ENCODE results near the gene CALCR.
"Not testable (repeated sequence)": the region's sequence is repeated elsewhere in the genome, so short reads cannot be mapped to it uniquely, and the experiment has no call there.

CALCR gene

DNA sequence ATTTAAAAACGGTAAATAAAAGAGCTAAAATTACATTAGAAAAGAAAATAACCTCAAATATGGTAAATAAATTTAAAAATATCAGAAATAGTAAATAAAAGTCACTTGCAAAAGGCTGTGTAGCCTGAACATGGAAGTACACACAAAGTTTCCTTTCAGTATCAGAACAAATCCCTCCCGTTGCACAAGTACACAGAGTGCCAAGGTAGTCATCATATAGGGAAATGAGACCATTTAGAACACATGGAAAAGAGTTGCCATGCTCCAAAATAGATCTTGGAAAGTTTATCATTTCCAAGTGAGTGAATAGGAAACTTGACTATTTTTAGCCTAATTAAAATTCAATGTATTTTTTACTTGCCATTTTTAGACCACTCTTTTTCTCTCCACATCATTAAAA lies 11.6 kb downstream of the CALCR start:
- no peak overlapping the region for H3K27ac ChIP-seq
- DNase-seq (ENCODE audit: low read depth, low spot score): no peak

DNA sequence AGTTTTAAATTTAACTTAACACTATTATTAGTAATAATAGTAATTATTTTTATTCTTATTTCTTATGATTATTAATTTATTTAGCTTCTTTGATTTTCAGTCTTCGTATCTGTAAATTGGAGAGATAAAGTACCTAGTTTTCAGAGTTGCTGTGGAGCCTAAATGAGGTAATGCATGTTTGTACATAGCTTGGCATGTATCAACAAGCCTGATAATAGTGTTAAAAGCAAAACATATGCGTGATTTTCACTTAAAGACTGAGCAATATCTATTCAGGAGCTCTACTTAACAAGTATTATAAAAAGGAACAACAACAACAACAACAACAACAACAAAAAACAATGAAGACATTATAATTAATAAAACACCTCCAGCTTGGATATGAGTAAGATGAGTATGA lies 12.4 kb downstream of the CALCR start:
- no peak for DNase-seq (ENCODE audit: low read depth, low spot score)
- no peak overlapping the region for H3K27ac ChIP-seq

DNA sequence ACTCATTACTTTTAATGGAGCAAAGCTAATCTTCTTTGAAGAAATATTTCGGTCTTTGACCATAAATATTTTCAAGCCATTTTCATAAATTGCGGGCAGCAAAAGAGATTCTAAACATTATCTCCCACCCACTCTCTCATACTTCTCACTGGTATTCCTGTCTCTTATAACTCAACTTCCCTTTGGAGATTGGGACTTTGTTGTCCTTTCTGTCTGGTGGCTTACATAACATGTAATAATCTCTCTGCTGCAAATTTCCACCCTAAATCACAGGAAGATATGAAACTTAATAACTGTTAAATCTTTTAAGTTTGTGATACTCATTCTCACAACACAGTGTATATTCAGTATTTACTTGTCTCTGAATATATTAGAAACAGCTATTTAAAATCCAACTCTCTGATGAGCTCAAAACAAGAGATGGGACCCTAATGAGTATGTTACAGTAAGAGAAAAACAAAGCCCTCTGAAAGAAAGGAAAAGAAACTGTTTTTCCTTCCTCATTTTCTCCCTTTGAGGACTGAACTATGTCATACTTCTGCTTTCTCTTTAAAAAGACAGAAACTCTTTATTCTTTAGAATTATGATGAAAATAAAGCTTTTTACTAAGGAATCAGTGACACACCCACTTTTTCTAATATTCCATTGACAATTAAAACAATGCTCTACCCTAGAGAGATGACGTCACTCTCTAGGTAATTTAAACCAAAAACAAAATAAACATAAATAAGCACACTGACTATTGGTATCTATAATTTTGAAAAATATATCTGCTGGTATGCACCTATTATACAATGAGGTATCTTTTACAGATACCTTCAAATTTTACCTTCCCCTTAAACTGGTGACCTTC lies 14.7 kb downstream of the CALCR start:
- DNase-seq (ENCODE audit: low read depth, low spot score): no peak
- H3K27ac ChIP-seq: no peak overlapping the region

DNA sequence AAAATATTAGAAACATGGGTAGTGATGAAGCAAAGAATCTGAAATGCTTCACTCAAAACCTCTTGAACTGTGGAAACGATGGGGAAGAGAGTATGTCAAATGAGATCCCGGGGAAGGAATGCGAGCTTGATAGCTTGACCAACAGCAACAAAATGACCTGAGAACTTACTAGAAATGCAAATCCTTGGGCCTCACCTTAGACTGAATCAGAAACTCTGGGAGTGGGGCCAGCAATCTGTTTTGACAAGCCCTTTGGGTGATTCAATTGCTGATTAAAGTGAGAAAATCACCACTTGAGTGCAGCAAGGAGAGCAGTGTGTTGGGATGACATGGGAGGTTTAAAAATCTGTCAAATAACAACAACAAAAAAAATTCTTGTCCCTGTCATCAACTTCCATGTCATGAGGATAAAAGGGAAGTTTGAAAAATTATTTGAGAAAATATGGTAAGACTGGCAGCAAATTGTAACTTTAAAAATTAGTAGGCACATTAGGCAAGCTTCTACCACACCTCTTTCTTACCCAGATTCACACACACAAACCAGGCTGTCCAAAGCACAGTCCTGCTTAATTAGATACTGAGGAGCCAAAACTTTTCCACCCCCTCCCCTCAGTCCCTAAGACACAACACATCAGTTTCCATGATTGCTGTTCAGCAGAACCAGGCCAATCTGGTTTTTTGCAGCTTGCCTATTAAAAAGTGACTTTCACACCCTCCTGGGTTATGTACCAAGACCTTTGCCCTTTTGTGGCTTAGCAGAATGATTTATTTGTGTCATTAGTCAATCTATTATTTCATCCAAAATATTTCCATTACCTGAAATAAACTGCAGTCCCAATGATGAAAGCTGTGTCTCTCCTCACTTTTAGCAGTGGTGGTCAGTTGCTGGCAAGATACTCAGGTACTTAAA lies 15.6 kb downstream of the CALCR start:
- peak overlapping the region; percentile 1 for H3K27ac ChIP-seq
- DNase-seq (ENCODE audit: low read depth, low spot score): peak; percentile 36

DNA sequence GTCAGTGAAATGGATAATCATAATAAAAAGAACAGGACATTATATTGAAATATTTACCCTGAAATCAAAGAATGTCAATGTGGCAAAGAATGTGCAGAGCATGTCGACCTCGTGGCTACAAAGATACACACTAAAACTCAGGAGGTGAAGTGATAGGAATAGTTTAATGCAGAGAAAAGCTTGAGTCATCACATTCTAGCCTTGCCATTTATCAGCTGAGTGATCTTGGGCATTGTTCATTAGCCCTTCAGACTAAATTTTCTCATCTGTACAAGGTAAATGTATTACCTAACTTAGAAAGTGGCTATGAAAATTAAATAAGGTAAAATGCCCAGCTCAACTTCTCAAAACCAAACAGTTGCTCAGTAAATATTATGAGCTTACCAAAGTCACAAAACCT lies 22.6 kb downstream of the CALCR start:
- DNase-seq (ENCODE audit: low read depth, low spot score): no peak
- H3K27ac ChIP-seq: no peak overlapping the region

DNA sequence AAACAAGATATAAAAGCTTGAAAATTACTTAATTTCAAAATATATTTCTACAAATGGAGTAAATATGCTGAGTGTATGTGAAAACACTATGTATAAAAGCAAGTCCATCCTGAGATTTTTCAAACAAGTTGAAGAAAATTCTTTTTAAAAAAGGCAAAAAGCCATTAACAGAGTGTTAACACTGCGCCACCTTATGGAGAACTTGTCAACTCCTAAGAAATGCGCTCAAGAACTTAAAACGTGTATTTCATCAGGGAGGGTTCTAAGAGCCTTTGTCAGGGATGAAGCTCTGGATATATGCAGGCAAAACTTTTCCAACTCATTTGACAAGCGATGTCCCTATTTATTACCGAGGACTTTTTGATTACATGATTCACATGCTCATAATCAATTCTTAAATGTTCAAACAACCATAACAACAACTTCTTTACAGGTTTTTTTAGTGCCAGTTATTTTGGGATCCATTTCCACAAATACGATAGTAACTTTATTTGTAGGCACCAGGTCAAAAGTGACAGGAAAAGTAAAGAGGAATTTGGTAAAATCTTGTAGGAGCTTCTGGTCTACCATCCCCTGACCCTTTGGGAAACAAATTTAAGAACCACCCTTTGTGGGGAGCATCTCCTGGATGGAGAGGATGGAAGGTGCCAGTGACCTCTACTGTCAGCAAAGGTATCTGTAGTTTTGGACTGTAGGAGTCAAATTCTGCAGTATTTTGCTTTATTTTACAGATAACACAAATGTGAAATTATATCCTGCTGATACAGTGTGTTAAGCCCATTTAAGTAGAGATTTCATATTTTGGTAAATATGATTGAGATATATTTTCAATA lies 23.2 kb downstream of the CALCR start:
- DNase-seq (ENCODE audit: low read depth, low spot score): no peak
- H3K27ac ChIP-seq: no peak overlapping the region

DNA sequence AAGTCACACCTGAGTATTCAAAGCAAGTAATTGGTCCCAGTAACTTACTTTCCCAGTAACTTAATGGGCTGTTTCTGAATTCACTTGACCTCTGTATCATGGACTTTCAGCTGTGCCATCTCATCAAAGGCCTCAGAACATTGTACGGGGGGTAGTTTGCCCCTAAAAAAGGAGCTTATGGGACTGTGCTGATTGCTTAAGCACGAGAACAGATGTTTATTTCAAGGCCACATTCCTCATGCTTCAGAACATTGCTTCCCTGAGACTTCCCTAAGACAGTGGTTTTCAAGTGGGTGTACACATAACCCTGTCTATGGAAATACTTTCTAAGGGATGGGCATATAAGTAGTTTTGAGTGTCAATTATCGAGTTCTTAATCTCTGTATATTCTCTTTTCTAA lies 26.8 kb downstream of the CALCR start:
- no peak for DNase-seq (ENCODE audit: low read depth, low spot score)
- H3K27ac ChIP-seq: no peak overlapping the region

DNA sequence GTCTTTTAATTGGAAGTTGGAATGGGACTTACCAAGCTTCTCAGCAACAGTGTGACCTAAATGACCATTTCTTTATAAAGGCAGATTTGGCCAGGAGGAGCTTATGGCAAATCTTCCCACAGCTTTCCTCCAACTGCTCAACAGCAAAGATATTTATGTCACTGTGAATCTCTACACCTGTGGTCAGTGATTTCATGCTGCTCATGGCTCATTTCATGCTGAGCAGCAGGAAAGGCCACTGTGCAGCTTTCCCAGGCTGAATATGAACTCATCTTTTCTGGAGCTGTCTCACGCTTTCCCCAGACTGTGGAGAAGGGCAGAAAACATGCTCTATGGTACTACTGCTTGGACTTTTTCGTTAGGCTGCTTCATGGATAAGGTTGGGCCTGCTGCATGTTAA lies 29.8 kb downstream of the CALCR start:
- H3K27ac ChIP-seq: no peak overlapping the region
- no peak for DNase-seq (ENCODE audit: low read depth, low spot score)

DNA sequence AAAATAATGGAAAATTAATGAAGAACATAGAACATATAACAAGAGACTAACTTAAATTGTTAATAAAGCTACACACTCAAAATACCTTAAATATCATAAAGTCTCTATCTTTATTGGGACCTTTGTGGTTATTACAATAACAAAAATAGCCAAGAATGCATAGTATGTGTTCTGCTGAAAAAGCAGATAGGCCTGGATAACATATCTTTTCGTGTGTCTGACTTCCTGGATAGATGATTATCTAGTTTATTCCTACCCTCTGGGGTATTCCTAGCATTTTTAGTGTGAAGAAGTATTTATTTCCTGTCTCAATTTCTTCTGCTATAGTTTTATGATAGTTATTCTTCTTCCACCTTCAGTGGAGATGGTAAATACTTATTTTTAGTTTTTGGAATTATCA lies 36.5 kb downstream of the CALCR start:
- no peak for DNase-seq (ENCODE audit: low read depth, low spot score)

DNA sequence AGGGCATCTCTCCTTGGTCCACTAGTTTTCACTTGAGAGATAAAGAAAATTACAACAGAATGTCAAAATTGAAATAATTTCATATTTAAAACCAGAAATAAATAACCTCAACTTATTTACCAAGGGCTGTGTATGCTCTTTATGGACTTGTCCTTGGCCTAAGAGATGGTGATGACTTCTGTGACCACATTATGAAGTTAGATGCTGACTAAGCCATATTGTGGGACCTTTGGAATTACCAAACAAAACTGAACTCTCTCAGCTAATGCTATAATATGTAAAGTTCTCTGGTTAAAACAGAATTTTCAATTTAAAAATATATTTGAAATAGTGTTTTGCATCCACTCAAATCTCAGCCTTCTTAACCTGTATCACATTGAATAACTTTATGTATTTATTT lies 38.9 kb downstream of the CALCR start:
- no peak for DNase-seq (ENCODE audit: low read depth, low spot score)
- no peak overlapping the region for H3K27ac ChIP-seq

More for the DNA sequence above, 36.5 kb downstream of the CALCR start:
- H3K27ac ChIP-seq: no peak overlapping the region

DNA sequence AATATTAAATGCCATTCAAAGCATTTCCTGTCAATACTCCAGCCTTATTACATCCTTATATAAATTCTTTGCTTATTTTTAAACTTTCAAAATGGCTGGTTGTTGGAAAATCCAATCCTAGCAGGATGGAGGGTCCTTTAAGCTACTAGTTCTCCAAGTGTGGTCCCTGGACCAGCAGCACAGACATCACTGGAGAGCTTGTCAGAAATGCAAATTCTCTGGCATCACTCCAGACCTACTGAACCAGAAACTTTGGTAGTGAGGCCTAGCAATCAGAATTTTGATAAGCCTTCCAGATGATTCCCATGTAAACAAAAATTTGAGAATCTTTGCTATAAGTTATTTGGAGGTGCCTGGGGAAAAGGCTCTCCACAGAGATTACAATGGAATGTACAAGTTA lies 43.8 kb downstream of the CALCR start:
- no peak for DNase-seq (ENCODE audit: low read depth, low spot score)
- no peak overlapping the region for H3K27ac ChIP-seq

DNA sequence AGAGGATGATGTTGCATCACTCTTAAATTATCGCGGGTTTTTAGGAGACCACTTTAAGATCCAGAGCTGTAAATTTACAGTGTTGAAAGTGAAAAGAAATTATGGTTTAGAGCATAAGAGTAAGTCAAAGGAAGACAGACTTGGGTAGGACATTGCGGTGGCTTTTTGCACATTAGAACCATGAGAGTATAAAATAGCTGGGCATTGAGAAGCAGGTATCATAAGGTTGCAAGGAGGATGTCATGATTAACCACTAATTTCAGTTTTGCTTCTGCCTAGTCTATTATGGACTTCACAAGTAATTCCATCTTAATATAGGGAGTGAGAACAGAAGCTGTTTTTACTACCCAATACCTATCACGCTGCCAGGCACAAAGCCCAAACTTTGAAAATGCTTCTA lies 57.7 kb downstream of the CALCR start:
- DNase-seq (ENCODE audit: low read depth, low spot score): no peak
- no peak overlapping the region for H3K27ac ChIP-seq

DNA sequence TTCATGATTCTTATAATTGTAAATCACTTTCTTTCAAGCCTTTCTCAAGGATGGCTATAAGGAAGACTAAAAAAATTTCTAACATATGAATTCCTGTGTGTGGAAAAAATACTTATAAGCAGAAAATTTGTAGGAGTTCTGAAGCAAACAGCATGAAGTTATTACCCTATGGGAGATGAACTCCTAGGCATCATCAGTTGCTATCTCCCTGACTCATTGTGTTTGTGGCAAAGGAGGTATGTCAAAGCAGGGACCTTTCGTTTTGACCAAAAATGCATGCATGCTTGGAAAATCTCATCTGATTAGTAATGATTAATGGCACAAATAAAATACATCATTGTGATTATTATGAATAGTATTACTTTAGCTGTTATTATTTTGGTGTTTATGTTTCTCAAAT lies 59.4 kb downstream of the CALCR start:
- no peak for DNase-seq (ENCODE audit: low read depth, low spot score)
- no peak overlapping the region for H3K27ac ChIP-seq

DNA sequence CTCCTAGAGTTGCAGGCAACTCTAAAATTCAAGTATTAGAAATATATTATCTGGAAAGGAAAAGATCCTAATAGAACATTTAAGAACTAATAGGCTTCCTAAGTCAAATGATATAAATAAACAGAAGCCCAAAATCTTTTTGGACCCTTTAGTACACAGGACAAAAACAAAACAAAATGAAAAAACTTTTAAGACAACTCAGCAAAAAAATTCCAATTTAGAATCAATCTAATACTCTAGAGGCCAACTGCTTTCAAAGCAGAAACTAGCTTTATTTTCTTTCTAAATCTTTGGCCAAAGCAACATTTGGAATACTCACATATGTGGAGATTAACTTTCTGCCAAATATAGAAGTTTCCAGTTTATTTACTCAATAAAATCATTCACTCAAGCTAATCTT lies 65.2 kb downstream of the CALCR start:
- no peak for DNase-seq (ENCODE audit: low read depth, low spot score)
- no peak overlapping the region for H3K27ac ChIP-seq

DNA sequence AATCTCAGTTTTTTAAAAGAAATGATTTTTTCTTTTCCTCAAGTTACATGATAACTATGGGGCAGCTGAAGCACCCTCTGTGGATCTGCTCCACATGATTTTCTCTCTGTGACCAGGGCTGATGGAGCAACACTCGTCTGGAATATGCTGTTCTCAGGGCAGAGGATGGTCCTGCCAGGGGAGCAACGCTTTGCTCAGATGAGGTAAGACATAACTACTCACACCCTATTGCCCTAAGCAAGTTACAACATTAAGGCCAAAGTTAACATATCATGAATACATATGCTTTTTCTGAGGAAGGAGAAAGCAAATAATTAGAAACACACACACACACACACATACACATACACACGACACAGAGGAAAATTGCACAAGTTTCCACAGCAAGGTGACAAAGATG lies 71.4 kb downstream of the CALCR start:
- DNase-seq (ENCODE audit: low read depth, low spot score): no peak
- H3K27ac ChIP-seq: no peak overlapping the region

DNA sequence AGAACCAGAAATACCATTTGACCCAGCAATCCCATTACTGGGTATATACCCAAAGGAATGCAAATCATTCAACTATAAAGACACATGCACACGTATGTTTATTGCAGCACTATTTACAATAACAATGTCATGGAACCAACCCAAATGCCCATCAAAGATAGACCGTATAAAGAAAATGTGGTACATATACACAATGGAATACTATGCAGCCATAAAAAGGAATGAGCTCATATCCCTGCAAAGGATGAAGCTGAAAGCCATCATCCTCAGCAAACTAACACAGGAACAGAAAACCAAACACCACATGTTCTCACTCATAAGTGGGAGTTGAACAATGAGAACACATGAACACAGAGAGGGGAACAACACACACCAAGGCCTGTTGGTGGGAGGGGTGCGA lies 82.7 kb downstream of the CALCR start:
- not testable (repeated sequence) for H3K27ac ChIP-seq; DNase-seq (ENCODE audit: low read depth, low spot score)

DNA sequence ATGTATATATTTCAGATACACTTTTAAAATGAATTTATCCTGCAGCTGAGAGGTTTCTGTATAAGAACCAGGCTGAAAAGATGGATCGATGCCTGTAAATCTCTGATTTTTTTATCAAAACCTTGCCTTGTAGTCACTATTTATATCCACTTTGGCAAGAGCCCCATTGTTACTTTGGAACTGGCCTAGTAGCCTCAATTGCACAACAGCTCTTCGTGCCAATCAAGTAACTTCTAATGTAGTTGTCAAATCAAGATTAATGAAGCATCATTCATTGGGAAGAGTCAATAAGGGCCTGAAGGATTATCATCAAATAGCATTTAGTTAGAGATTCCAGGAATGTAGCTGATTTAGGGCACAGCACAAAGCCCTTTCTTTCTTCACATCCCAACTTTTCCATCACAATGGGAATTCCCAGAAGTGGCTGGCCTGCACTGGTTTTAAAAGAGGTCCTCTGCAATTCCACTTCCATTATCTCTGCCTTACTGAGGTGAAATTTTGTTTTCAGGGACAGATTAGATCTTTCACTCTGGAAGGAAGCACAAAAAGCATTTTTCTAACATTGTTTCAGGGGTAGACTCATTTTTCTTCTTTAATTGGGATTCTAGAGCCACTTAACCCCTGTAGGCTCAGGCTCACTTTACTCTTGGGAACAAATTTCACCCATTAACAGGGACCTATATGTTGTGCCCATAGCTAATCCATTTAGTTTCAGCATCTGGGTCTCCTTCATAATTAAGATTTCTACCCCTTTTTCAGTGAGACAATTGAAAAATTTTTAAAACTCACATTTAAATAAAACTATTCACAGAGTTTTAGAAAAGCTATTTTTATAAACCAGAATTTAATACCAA lies 97.8 kb downstream of the CALCR start:
- H3K27ac ChIP-seq: no peak overlapping the region
- no peak for DNase-seq (ENCODE audit: low read depth, low spot score)

DNA sequence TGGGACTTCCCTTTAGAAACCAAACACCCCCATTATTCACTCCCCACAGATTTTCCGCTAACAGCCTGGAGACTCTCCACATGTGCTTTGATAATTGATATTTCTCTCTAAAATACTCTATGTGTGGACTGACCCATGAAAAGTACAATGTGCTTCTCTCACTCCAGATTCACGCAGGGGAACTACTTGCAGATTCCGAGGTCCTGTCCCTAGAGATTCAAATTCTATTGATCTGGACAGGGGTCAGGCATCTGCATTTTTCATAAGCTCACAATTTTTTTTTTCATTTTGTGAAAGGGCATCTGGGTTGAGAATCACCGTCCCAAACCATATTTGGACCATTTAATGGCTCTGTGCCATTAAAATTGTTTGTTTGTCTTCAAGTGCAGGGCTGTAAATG lies 98.7 kb downstream of the CALCR start:
- no peak for DNase-seq (ENCODE audit: low read depth, low spot score)
- no peak overlapping the region for H3K27ac ChIP-seq

DNA sequence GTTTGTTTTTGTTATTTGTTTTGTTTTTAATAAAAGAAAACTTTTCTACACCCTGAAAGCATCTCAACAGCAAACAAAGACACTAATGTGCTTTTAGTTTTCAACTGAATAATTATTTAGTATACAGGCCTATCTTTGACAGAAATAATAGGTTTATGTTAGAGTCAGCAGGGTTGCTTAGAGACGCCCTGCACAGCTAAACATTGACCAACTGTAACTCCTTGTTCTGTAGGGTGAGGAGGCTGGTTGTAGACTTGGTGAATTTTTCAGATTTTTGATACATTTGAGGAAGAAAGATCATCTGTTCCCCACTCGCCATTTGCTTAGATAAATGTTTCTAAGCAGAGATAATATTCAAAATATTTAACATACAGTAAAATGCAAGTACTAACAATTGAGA lies 103.1 kb downstream of the CALCR start:
- H3K27ac ChIP-seq: no peak overlapping the region
- no peak for DNase-seq (ENCODE audit: low read depth, low spot score)

DNA sequence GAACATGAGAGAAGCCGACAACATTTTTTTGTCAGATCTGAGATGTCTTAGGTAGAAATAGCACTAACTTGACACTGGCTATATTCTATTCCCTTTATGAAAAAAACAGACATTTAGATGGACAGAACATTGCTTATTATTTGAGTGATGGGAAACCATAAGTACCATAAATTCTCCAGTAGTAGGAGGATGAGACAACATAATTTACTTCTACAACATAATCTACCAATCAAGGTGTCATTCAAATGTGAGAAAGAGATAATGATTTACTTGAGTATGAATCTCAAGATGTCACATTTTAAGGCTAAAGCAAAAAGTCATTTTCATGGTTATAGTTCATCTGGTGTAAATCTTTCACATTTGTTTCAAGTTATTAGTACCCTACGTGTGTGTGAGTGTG lies 110.8 kb downstream of the CALCR start:
- H3K27ac ChIP-seq: no peak overlapping the region
- no peak for DNase-seq (ENCODE audit: low read depth, low spot score)
